ENCODE results near the gene LEP.

DNA sequence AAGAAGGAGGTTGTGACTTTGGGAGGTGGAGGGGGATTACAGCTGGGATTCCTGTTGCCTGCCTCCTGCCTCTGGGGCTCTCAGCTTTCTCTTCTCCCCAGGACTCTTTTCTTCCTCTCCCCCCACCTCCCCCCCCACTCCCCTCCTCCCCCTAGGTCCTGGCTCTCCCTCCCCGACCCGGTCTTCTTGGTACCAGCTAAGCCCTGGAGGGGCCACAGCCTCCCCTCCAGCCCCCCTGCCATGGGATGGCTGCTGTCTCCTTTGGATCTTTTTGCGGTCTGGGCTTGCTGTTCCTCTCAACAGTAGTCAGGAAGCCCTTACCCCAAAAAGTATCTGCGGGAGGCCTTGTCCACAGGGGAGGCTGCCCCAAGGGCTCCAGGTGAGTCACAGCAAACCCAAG is 33.5 kb upstream of the LEP start:
- no peak for TF ChIP-seq EZH2 (IDR thresholded peaks at IDR 0.05; ENCODE audit: low read length, missing control alignments)
- TF ChIP-seq CTCF (conservative IDR thresholded peaks at IDR 0.05 in 1 of 2, IDR thresholded peaks at IDR 0.05 in 1 of 2; ENCODE audit: low read depth in 1 of 2, low read length in 2 of 2) = no peak
